GM12878 (cell line): ENCODE measurements around the gene CREBZF. TPM values are rescaled to one million over a fixed set of nuclear protein-coding genes. Genes with fewer than 3 reads are reported as not detected.

Experiments used
- ATAC-seq: fragments of 200-7000 bp; cut with Tn5 transposase; 3 replicates; pipeline ENCODE4 v1.9.1; 2020; ENCODE audit warnings: mild to moderate bottlenecking, moderate library complexity
- BruUV-seq: library from RNA; stranded (reverse); fragments of 400-500 nt; replicated peaks from 2 replicates; lab custom pipeline; 2021; lab: Mats Ljungman, UMichigan
- CTCF ChIA-PET: fragments of 300-600 bp; sonication (Branson Sonifier 250); formaldehyde crosslinking; extraction: SDS; loops from one replicate; lab custom pipeline; 2021; ENCODE audit warnings: inconsistent platforms; lab: Yijun Ruan, JAX
- POLR2A ChIA-PET: fragments of 350-600 bp; formaldehyde crosslinking; extraction: SDS; loops from one replicate; lab custom pipeline; 2021; ENCODE audit warnings: inconsistent platforms; lab: Charles Lee
- RAD21 ChIA-PET: fragments of 300-600 bp; sonication (Branson Sonifier 250); formaldehyde crosslinking; loops from one replicate; lab custom pipeline; 2023; ENCODE audit warnings: antibody characterized with exemption; ENCODE audit not compliant: unreplicated experiment; lab: Charles Lee
- SMC1A ChIA-PET: fragments of 300-600 bp; sonication (Branson Sonifier 250); formaldehyde crosslinking; loops from one replicate; lab custom pipeline; 2023; ENCODE audit not compliant: unreplicated experiment, uncharacterized antibody; lab: Charles Lee
- DNase-seq: peaks from one replicate; pipeline ENCODE4 v3.0.0-alpha.2; 2011; ENCODE audit warnings: low read depth, low spot score
- FAIRE-seq: peaks from 3 replicates; lab custom pipeline; 2011; peaks lifted over from hg19 to GRCh38; lab: Jason Lieb, UNC
- H2AFZ ChIP-seq: 2 replicates; pipeline ENCODE4 v1.6.0; 2011; ENCODE audit warnings: low read depth, low read length, control low read depth; ENCODE audit not compliant: control insufficient read depth
- H3K27ac ChIP-seq: 2 replicates; pipeline ENCODE4 v1.5.1; 2011; ENCODE audit warnings: control low read depth; ENCODE audit not compliant: control insufficient read depth, insufficient read depth
- H3K27me3 ChIP-seq, 2 experiments: replicated peaks in 1 of 2; 2 replicates each; pipeline versions ENCODE4 v1.6.0 to v1.6.1; 2011; ENCODE audit warnings: low read length in 1 of 2; ENCODE audit not compliant: control insufficient read depth in 2 of 2, insufficient read depth in 2 of 2
- H3K36me3 ChIP-seq, 2 experiments: 2 replicates each; pipeline ENCODE4 v1.5.1; 2011; ENCODE audit warnings: low read length in 1 of 2; ENCODE audit not compliant: control insufficient read depth in 2 of 2, insufficient read depth in 2 of 2
- H3K4me1 ChIP-seq: 2 replicates; pipeline ENCODE4 v1.6.1; 2011; ENCODE audit warnings: mild to moderate bottlenecking, low read length, moderate library complexity, mixed read lengths; ENCODE audit not compliant: control insufficient read depth, insufficient read depth
- H3K4me2 ChIP-seq: 2 replicates; pipeline ENCODE4 v1.6.0; 2011; ENCODE audit warnings: control low read depth; ENCODE audit not compliant: control insufficient read depth, insufficient read depth
- H3K4me3 ChIP-seq: fragments of 200-600 bp; sonication (generic); 2 replicates; pipeline ENCODE4 v1.5.1; 2016
- H3K79me2 ChIP-seq: 2 replicates; pipeline ENCODE4 v1.6.0; 2011; ENCODE audit warnings: low read length; ENCODE audit not compliant: control insufficient read depth, insufficient read depth
- H3K9ac ChIP-seq: 2 replicates; pipeline ENCODE4 v1.8.0; 2011; ENCODE audit warnings: low read length, control low read depth, mixed read lengths; ENCODE audit not compliant: control insufficient read depth, insufficient read depth
- H3K9me3 ChIP-seq: replicated peaks from 3 replicates; pipeline ENCODE4 v1.5.1; 2011; ENCODE audit warnings: mild to moderate bottlenecking, low read length; ENCODE audit not compliant: control insufficient read depth, insufficient read depth
- H4K20me1 ChIP-seq: 2 replicates; pipeline ENCODE4 v1.6.0; 2011; ENCODE audit not compliant: control insufficient read depth, insufficient read depth
- CHD4 ChIP-seq: fragments of 200-600 bp; sonication (generic); IDR thresholded peaks from 2 replicates; pipeline ENCODE4 v1.6.1; 2016; ENCODE audit warnings: mild to moderate bottlenecking
- EGR1 ChIP-seq, 2 experiments: IDR thresholded peaks; 1 replicate in 1 of 2; 2 replicates in 1 of 2; pipeline ENCODE4 v1.6.1; 2011 to 2012; ENCODE audit warnings: low read depth in 2 of 2, low read length in 2 of 2, borderline replicate concordance in 1 of 2, mild to moderate bottlenecking in 1 of 2, moderate library complexity in 1 of 2
- IRF5 ChIP-seq: fragments of 450-650 bp; IDR thresholded peaks from 2 replicates; pipeline ENCODE4 v1.6.1; 2017; ENCODE audit warnings: borderline replicate concordance
- MTA2 ChIP-seq: fragments of 450-650 bp; IDR thresholded peaks from 2 replicates; pipeline ENCODE4 v1.6.1; 2016; ENCODE audit warnings: low read depth, mild to moderate bottlenecking, moderate library complexity
- PAX5 ChIP-seq: IDR thresholded peaks from 2 replicates; pipeline ENCODE4 v1.6.1; 2011; ENCODE audit warnings: low read depth, low read length, borderline replicate concordance
- PML ChIP-seq: IDR thresholded peaks from 2 replicates; pipeline ENCODE4 v1.6.1; 2012; ENCODE audit warnings: low read length, inconsistent platforms
- RELB ChIP-seq: fragments of 450-650 bp; IDR thresholded peaks from 2 replicates; pipeline ENCODE4 v1.6.1; 2017; ENCODE audit warnings: low read depth, mild to moderate bottlenecking, moderate library complexity
- SIN3A ChIP-seq: IDR thresholded peaks from 2 replicates; pipeline ENCODE4 v1.6.1; 2012; ENCODE audit warnings: low read depth, low read length, improper control_type of control experiment
- SP1 ChIP-seq: IDR thresholded peaks from one replicate; pipeline ENCODE4 v1.6.1; 2011; ENCODE audit warnings: low read depth, low read length
- TAF1 ChIP-seq: IDR thresholded peaks from 2 replicates; pipeline ENCODE4 v1.6.1; 2011; ENCODE audit warnings: mild to moderate bottlenecking, low read depth, low read length, borderline replicate concordance
- YBX1 ChIP-seq: fragments of 450-650 bp; IDR thresholded peaks from 2 replicates; pipeline ENCODE4 v1.6.1; 2016; ENCODE audit warnings: antibody characterized with exemption
- ZNF24 ChIP-seq: fragments of 450-650 bp; IDR thresholded peaks from 2 replicates; pipeline ENCODE4 v1.6.1; 2017; ENCODE audit warnings: antibody characterized with exemption, mild to moderate bottlenecking
- WGBS: methylation state at CpG from one replicate; pipeline ENCODE4 v1.1.6; 2016; ENCODE audit warnings: low lambda C conversion rate; ENCODE audit not compliant: insufficient replicate concordance, insufficient coverage; ENCODE audit errors: missing lambda C conversion rate; 5-methylcytosine and 5-hydroxymethylcytosine counted together
- in situ Hi-C: fragments of 300-500 bp; cut with MboI; formaldehyde crosslinking; loops from 9 replicates; pipeline ENCODE4 v1.14.3; 2018; ENCODE audit warnings: mixed read lengths
- intact Hi-C: fragments of 100-400 bp; cut with micrococcal nuclease; formaldehyde crosslinking; loops from one replicate; pipeline ENCODE4 v1.14.2; 2022; ENCODE audit not compliant: unreplicated experiment
- polyA plus RNA-seq, 11 experiments: library from polyadenylated mRNA; depleted of rRNA in 4 of 11; unstranded in 6 of 11; stranded (reverse) in 5 of 11; fragments of >200 nt; fragmentation: Nextera tagmentation in 4 of 11; fragmentation: Illumina TruSeq in 1 of 11; extraction: Ambion mirVana in 4 of 11; extraction: Trizol in 1 of 11; gene quantifications; 1 replicate in 1 of 11; 2 replicates in 10 of 11; pipeline versions ENCODE4 v1.2.1 to v1.2.3, GENCODE V29; 2011 to 2016; ENCODE audit warnings: inconsistent platforms in 2 of 11, missing spikeins in 2 of 11, low read depth in 1 of 11
- total RNA-seq, 4 experiments: library from RNA; depleted of rRNA in 3 of 4; stranded (reverse); fragments of >200 nt in 3 of 4; fragmentation: Illumina TruSeq in 1 of 4; extraction: Trizol in 1 of 4; gene quantifications; 2 replicates each; pipeline versions ENCODE4 v1.2.1 to v1.2.3, GENCODE V29; 2013 to 2021
- TF ChIP-seq, protein P1 (sequence below): fragments of 450-650 bp; IDR thresholded peaks from 2 replicates; pipeline ENCODE4 v1.6.1; 2018; ENCODE audit warnings: mild to moderate bottlenecking, low read depth, moderate library complexity; ENCODE audit not compliant: partially characterized antibody

The CREBZF gene
- total and polyA plus RNA-seq, 10 of the 15 experiments (the other 5 are each of a cell fraction or from before 2014, with no cell fraction given) = 11.1 to 51.2 (median 34.1) TPM

DNA sequence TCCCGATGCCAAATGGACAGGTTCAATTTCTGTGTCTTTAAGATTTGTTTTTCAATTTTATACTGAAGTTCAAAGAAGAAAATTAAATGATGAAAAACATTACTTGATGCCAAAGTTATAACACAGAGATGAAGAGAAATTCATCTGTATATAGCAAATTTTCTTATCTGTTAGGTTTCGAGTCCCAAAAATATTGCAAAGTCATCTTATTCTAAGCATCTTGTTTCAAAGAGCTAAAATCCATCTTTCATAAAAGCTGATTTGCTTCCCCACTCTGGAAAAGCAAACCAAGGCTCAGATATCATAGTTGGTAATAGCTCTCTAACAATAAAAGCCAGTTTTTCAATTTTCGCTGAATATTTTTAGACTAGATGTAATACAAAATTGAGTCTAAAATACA, 40.0 kb upstream of the CREBZF start:
- ATAC-seq = no peak
- RAD21 ChIA-PET = no interaction called here
- Histone ChIP-seq H3K4me3 (no peak overlapping the region), H3K9ac (no peak overlapping the region), H4K20me1 (no peaks in the 10 kb centered on the region), H3K79me2 (no peaks in the 10 kb centered on the region), H2AFZ (no peak overlapping the region), H3K27ac (no peak overlapping the region), H3K36me3 (no peaks in the 10 kb centered on the region), H3K4me2 (no peak overlapping the region), H3K4me1 (peaks cover 6% of the 10 kb centered on the region; the same call in 1 of the 2 replicates), H3K9me3 (no peaks in the 10 kb centered on the region; the same call in 2 of the 3 replicates), H3K27me3 (no peaks in the 10 kb centered on the region; a peak in 1 of 4 replicates)
- no peak for DNase-seq
- CTCF ChIA-PET = no interaction called here
- no peak for FAIRE-seq
- 63% methylated on average over 3 of the region's 3 CpGs for WGBS
- intact Hi-C loops (no loop called here), in situ Hi-C loops (no loop called here)
- no peak for TF ChIP-seq YBX1
- no peak for TF ChIP-seq PML
- no peak for TF ChIP-seq SIN3A
- TF ChIP-seq, protein P1, sequence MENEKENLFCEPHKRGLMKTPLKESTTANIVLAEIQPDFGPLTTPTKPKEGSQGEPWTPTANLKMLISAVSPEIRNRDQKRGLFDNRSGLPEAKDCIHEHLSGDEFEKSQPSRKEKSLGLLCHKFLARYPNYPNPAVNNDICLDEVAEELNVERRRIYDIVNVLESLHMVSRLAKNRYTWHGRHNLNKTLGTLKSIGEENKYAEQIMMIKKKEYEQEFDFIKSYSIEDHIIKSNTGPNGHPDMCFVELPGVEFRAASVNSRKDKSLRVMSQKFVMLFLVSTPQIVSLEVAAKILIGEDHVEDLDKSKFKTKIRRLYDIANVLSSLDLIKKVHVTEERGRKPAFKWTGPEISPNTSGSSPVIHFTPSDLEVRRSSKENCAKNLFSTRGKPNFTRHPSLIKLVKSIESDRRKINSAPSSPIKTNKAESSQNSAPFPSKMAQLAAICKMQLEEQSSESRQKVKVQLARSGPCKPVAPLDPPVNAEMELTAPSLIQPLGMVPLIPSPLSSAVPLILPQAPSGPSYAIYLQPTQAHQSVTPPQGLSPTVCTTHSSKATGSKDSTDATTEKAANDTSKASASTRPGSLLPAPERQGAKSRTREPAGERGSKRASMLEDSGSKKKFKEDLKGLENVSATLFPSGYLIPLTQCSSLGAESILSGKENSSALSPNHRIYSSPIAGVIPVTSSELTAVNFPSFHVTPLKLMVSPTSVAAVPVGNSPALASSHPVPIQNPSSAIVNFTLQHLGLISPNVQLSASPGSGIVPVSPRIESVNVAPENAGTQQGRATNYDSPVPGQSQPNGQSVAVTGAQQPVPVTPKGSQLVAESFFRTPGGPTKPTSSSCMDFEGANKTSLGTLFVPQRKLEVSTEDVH = no peak
- no peak for TF ChIP-seq EGR1 (IDR thresholded peaks at IDR 0.05; ENCODE audit: borderline replicate concordance in 1 of 2, low read depth in 2 of 2, low read length in 2 of 2)
- TF ChIP-seq MTA2 = no peak
- no peak for TF ChIP-seq RELB
- TF ChIP-seq IRF5 = no peak
- no peak for TF ChIP-seq SP1
- no peak for TF ChIP-seq TAF1
- no peak for TF ChIP-seq PAX5
- TF ChIP-seq CHD4 = no peak
- TF ChIP-seq ZNF24 = no peak
- POLR2A ChIA-PET = no interaction called here
- BruUV-seq = no TSS peak
- SMC1A ChIA-PET = no interaction called here
